ENCODE data around the gene ADGRG1.

The ADGRG1 gene

GRCh38 chr16:57648581-57649442 is 20.4 kb downstream of the ADGRG1 start:
- peak; percentile 75 for DNase-seq (ENCODE audit: low read depth)

GRCh38 chr16:57649443-57649751 is 21.0 kb downstream of the ADGRG1 start:
- no peak for DNase-seq (ENCODE audit: low read depth)

GRCh38 chr16:57649846-57650245 is 21.4 kb downstream of the ADGRG1 start:
- no peak for DNase-seq (ENCODE audit: low read depth)

- DNase-seq (ENCODE audit: low read depth): no peak
These were observed 23.2 kb downstream of the ADGRG1 start for GRCh38 chr16:57651344-57652333.

- no peak for DNase-seq (ENCODE audit: low read depth)
These were observed 24.5 kb downstream of the ADGRG1 start for GRCh38 chr16:57652695-57653471.

- no peak for DNase-seq (ENCODE audit: low read depth)
These were observed 25.5 kb downstream of the ADGRG1 start for GRCh38 chr16:57653936-57654335.

- no peak for DNase-seq (ENCODE audit: low read depth)
These were observed 28.0 kb downstream of the ADGRG1 start for GRCh38 chr16:57656342-57656955.

GRCh38 chr16:57657228-57657627 is 28.8 kb downstream of the ADGRG1 start:
- no peak for DNase-seq (ENCODE audit: low read depth)

- DNase-seq (ENCODE audit: low read depth): no peak
These were observed 29.9 kb downstream of the ADGRG1 start for GRCh38 chr16:57658130-57658877.

- DNase-seq (ENCODE audit: low read depth): no peak
These were observed 30.6 kb downstream of the ADGRG1 start for GRCh38 chr16:57658878-57659674.

- DNase-seq (ENCODE audit: low read depth): no peak
These were observed 32.5 kb downstream of the ADGRG1 start for GRCh38 chr16:57660715-57661463.

GRCh38 chr16:57661510-57661909 is 33.1 kb downstream of the ADGRG1 start:
- DNase-seq (ENCODE audit: low read depth): no peak

- DNase-seq (ENCODE audit: low read depth): no peak
These were observed 33.8 kb downstream of the ADGRG1 start for GRCh38 chr16:57661936-57662906.

- DNase-seq (ENCODE audit: low read depth): no peak
These were observed 35.0 kb downstream of the ADGRG1 start for GRCh38 chr16:57663436-57663835.

- no peak for DNase-seq (ENCODE audit: low read depth)
These were observed 35.7 kb downstream of the ADGRG1 start for GRCh38 chr16:57663917-57664661.

GRCh38 chr16:57664662-57665025 is 36.2 kb downstream of the ADGRG1 start:
- no peak for DNase-seq (ENCODE audit: low read depth)

GRCh38 chr16:57665541-57665940 is 37.1 kb downstream of the ADGRG1 start:
- no peak for DNase-seq (ENCODE audit: low read depth)
